HepG2 (cell line): ENCODE results near the gene VARS1. TPM values are rescaled to one million over a fixed set of nuclear protein-coding genes. Genes with fewer than 3 reads are reported as not detected.

ENCODE experiments used
- ATAC-seq: fragments of 200-7000 bp; cut with Tn5 transposase; 3 replicates; pipeline ENCODE4 v1.9.1; 2020; ENCODE audit warnings: mild to moderate bottlenecking, moderate library complexity
- BruUV-seq: library from RNA; stranded (reverse); fragments of 400-500 nt; replicated peaks from 2 replicates; lab custom pipeline; 2021; lab: Mats Ljungman, UMichigan
- CTCF ChIA-PET: fragments of 300-600 bp; formaldehyde crosslinking; extraction: SDS; loops from one replicate; lab custom pipeline; 2021; ENCODE audit warnings: low total read pairs, inconsistent platforms, low intra/inter-chr PET ratio; lab: Yijun Ruan, JAX
- POLR2A ChIA-PET: fragments of 350-600 bp; sonication (Branson Sonifier 250); formaldehyde crosslinking; loops from one replicate; lab custom pipeline; 2020; ENCODE audit warnings: antibody characterized with exemption, inconsistent platforms; lab: Yijun Ruan, JAX
- DNase-seq: peaks from one replicate; pipeline ENCODE4 v3.0.0-alpha.2; 2015; ENCODE audit warnings: low spot score
- FAIRE-seq: peaks from 3 replicates; lab custom pipeline; 2011; peaks lifted over from hg19 to GRCh38; lab: Jason Lieb, UNC
- H2AFZ ChIP-seq: one replicate; pipeline ENCODE4 v1.6.1; 2011; ENCODE audit warnings: low read length, inconsistent platforms
- H3K27ac ChIP-seq: fragments of 300-600 bp; 3 replicates; pipeline ENCODE4 v1.8.0; 2011; ENCODE audit warnings: mixed run types, mild to moderate bottlenecking, mixed read lengths, low read length, inconsistent platforms; ENCODE audit not compliant: insufficient read depth; ENCODE audit errors: extremely low read length
- H3K27me3 ChIP-seq, 2 experiments: fragments of 200-600 bp in 1 of 2; 2 replicates in 1 of 2; 3 replicates in 1 of 2; pipeline versions ENCODE4 v1.6.0 to v1.8.0; 2011; ENCODE audit warnings: low read length in 2 of 2, mild to moderate bottlenecking in 2 of 2, moderate library complexity in 2 of 2, inconsistent platforms in 1 of 2; ENCODE audit not compliant: insufficient read depth in 2 of 2, control insufficient read depth in 1 of 2
- H3K36me3 ChIP-seq, 2 experiments: fragments of 200-600 bp in 1 of 2; replicated peaks in 1 of 2; 2 replicates in 1 of 2; 3 replicates in 1 of 2; pipeline versions ENCODE4 v1.5.1 to v1.8.0; 2011; ENCODE audit warnings: low read length in 2 of 2, inconsistent platforms in 1 of 2; ENCODE audit not compliant: insufficient read depth in 2 of 2, control insufficient read depth in 1 of 2
- H3K4me1 ChIP-seq: 2 replicates; pipeline ENCODE4 v1.5.1; 2012; ENCODE audit warnings: low read length, inconsistent platforms; ENCODE audit not compliant: insufficient read depth
- H3K4me2 ChIP-seq: 2 replicates; pipeline ENCODE4 v1.6.0; 2011; ENCODE audit warnings: low read depth, low read length, inconsistent platforms
- H3K4me3 ChIP-seq, 3 experiments: fragments of 200-600 bp in 1 of 3; sonication (generic), shearing (Covaris generic) in 1 of 3; replicated peaks in 1 of 3; 2 replicates each; pipeline ENCODE4 v1.5.1; 2011 to 2016; ENCODE audit warnings: low read length in 3 of 3, inconsistent platforms in 2 of 3, low read depth in 2 of 3, mild to moderate bottlenecking in 2 of 3, control low read depth in 1 of 3, mixed read lengths in 1 of 3; ENCODE audit not compliant: insufficient read depth in 1 of 3
- H3K79me2 ChIP-seq: one replicate; pipeline ENCODE4 v1.6.1; 2011; ENCODE audit warnings: low read length, inconsistent platforms; ENCODE audit not compliant: insufficient read depth
- H3K9ac ChIP-seq: 2 replicates; pipeline ENCODE4 v1.6.0; 2011; ENCODE audit warnings: mild to moderate bottlenecking, low read depth, low read length, inconsistent platforms; ENCODE audit not compliant: insufficient read depth
- H3K9me3 ChIP-seq: 2 replicates; pipeline ENCODE4 v1.5.1; 2012; ENCODE audit warnings: mild to moderate bottlenecking, low read length
- H4K20me1 ChIP-seq: 2 replicates; pipeline ENCODE4 v1.6.0; 2011; ENCODE audit warnings: inconsistent platforms, mild to moderate bottlenecking, low read length, moderate library complexity; ENCODE audit not compliant: insufficient read depth
- AGO1 ChIP-seq: fragments of 200-400 bp; formaldehyde crosslinking; IDR thresholded peaks from 2 replicates; pipeline ENCODE4 v1.6.1; 2017; ENCODE audit warnings: mild to moderate bottlenecking, low read depth, low read length, moderate library complexity; ENCODE audit not compliant: poor library complexity, severe bottlenecking
- ARID2 ChIP-seq: sonication (generic); formaldehyde crosslinking; IDR thresholded peaks from 2 replicates; pipeline ENCODE4 v1.8.1; 2022; ENCODE audit warnings: mild to moderate bottlenecking, missing genetic modification reagents, borderline replicate concordance
- DNMT3B ChIP-seq: conservative IDR thresholded peaks from 2 replicates; pipeline ENCODE4 v1.6.1; 2016; ENCODE audit warnings: missing biosample characterization, control low read depth
- GFI1 ChIP-seq: sonication (generic); formaldehyde crosslinking; IDR thresholded peaks from 2 replicates; pipeline ENCODE4 v1.5.0; 2020; ENCODE audit warnings: missing genetic modification reagents, mild to moderate bottlenecking, borderline replicate concordance
- HDAC2 ChIP-seq: sonication (generic); formaldehyde crosslinking; IDR thresholded peaks from 2 replicates; pipeline ENCODE4 v1.4.0; 2020; ENCODE audit warnings: missing genetic modification reagents
- MEF2D ChIP-seq: sonication (generic); formaldehyde crosslinking; IDR thresholded peaks from 2 replicates; pipeline ENCODE4 v1.5.1; 2020; ENCODE audit warnings: mild to moderate bottlenecking, missing genetic modification reagents
- NKX3-1 ChIP-seq: sonication (generic); formaldehyde crosslinking; IDR thresholded peaks from 2 replicates; pipeline ENCODE4 v1.5.0; 2020; ENCODE audit warnings: missing genetic modification reagents
- PLRG1 ChIP-seq: fragments of 450-650 bp; conservative IDR thresholded peaks from 2 replicates; pipeline ENCODE4 v1.6.1; 2016
- POLR2G ChIP-seq: fragments of 200-400 bp; formaldehyde crosslinking; IDR thresholded peaks from 2 replicates; pipeline ENCODE4 v1.6.1; 2018; ENCODE audit warnings: mild to moderate bottlenecking, low read depth, low read length, moderate library complexity
- RARG ChIP-seq: sonication (generic); formaldehyde crosslinking; IDR thresholded peaks from 2 replicates; pipeline ENCODE4 v1.4.0; 2020; ENCODE audit warnings: low read depth, mild to moderate bottlenecking, missing genetic modification reagents
- RBAK ChIP-seq: sonication (generic); formaldehyde crosslinking; IDR thresholded peaks from 2 replicates; pipeline ENCODE4 v1.5.1; 2020; ENCODE audit warnings: mild to moderate bottlenecking, missing genetic modification reagents
- SPEN ChIP-seq: sonication (generic); formaldehyde crosslinking; IDR thresholded peaks from 2 replicates; pipeline ENCODE4 v1.5.1; 2020; ENCODE audit warnings: low read depth, mild to moderate bottlenecking, missing genetic modification reagents
- TGIF2 ChIP-seq: IDR thresholded peaks from 2 replicates; pipeline ENCODE4 v1.6.1; 2016; ENCODE audit warnings: control low read depth, missing compliant biosample characterization
- ZNF160 ChIP-seq: sonication (generic); formaldehyde crosslinking; IDR thresholded peaks from 2 replicates; pipeline ENCODE4 v1.8.0; 2022; ENCODE audit warnings: mild to moderate bottlenecking, inconsistent platforms, missing genetic modification reagents
- ZNF180 ChIP-seq: sonication (generic); formaldehyde crosslinking; IDR thresholded peaks from 2 replicates; pipeline ENCODE4 v1.4.0; 2020; ENCODE audit warnings: low read depth, missing genetic modification reagents, borderline replicate concordance
- ZNF263 ChIP-seq: sonication (generic); formaldehyde crosslinking; IDR thresholded peaks from 2 replicates; pipeline ENCODE4 v1.4.0; 2020; ENCODE audit warnings: missing genetic modification reagents
- ZNF296 ChIP-seq: sonication (generic); formaldehyde crosslinking; conservative IDR thresholded peaks from 2 replicates; pipeline ENCODE4 v1.5.0; 2020; ENCODE audit warnings: mild to moderate bottlenecking, missing genetic modification reagents
- ZNF430 ChIP-seq: sonication (generic); formaldehyde crosslinking; IDR thresholded peaks from 2 replicates; pipeline ENCODE4 v1.9.0; 2021; ENCODE audit warnings: mild to moderate bottlenecking, missing genetic modification reagents
- ZNF605 ChIP-seq: sonication (generic); formaldehyde crosslinking; IDR thresholded peaks from 2 replicates; pipeline ENCODE4 v1.8.0; 2022; ENCODE audit warnings: mild to moderate bottlenecking, missing genetic modification reagents
- ZNF747 ChIP-seq: sonication (generic); formaldehyde crosslinking; IDR thresholded peaks from 2 replicates; pipeline ENCODE4 v1.8.1; 2023; ENCODE audit warnings: missing genetic modification reagents, mild to moderate bottlenecking, borderline replicate concordance
- WGBS: methylation state at CpG from one replicate; pipeline ENCODE4 v1.1.6; 2017; ENCODE audit warnings: low lambda C conversion rate; 5-methylcytosine and 5-hydroxymethylcytosine counted together
- in situ Hi-C: cut with HindIII; loops from 2 replicates; pipeline ENCODE4 v1.10.0; 2017; ENCODE audit warnings: low pct_unique_long_range_greater_than_20kb; ENCODE audit not compliant: extremely low pct_ligation_motif_present
- intact Hi-C: fragments of 100-400 bp; cut with micrococcal nuclease; formaldehyde crosslinking; loops from one replicate; pipeline ENCODE4 v1.10.0; 2022; ENCODE audit not compliant: unreplicated experiment
- polyA plus RNA-seq, 8 experiments: library from polyadenylated mRNA; depleted of rRNA in 3 of 8; stranded (reverse) in 7 of 8; unstranded in 1 of 8; fragments of >200 nt; fragmentation: Illumina TruSeq in 4 of 8; extraction: Trizol in 4 of 8; gene quantifications; 2 replicates each; pipeline versions ENCODE4 v1.2.1 to v1.2.3, GENCODE V29; 2011 to 2016; ENCODE audit warnings: low read depth in 4 of 8, missing spikeins in 1 of 8, mixed read lengths in 1 of 8; ENCODE audit not compliant: insufficient read depth in 1 of 8
- total RNA-seq, 5 experiments: library from RNA; depleted of rRNA; stranded (reverse); fragments of >200 nt; fragmentation: Illumina TruSeq; extraction: Trizol; gene quantifications; 2 replicates each; pipeline ENCODE4 v1.2.3, GENCODE V29; 2016; ENCODE audit warnings: low read depth in 1 of 5

The VARS1 gene
- total and polyA plus RNA-seq, 2 of the 13 experiments (the other 11 are each of a cell fraction or from before 2014, with no cell fraction given): 14.7 to 56.1 TPM

GRCh38 chr6:31830886-31831335 lies 35.4 kb upstream of the VARS1 start:
- intact Hi-C loops: loop anchor here (1.0 to 10.0 kb wide), 6 partner anchors 36 to 164 kb away; partner anchors contain the start of genes CSNK2B, EHMT2, LY6G5B and NELFE
- CTCF ChIA-PET: interaction anchor here (1.2 to 2.2 kb wide), 3 partner anchors 33 to 58 kb away, joined by 3 to 16 read pairs (median 10); no protein-coding TSS in a partner anchor
- H3K79me2 ChIP-seq: peaks cover 47% of the 10 kb centered on the region
- no peak for TF ChIP-seq ARID2 (CRISPR knock-in tag)
- 0 out of 2 replicates have a peak, but pooled peaks have one; percentile 37 for TF ChIP-seq ZNF296 (CRISPR knock-in tag)
- no peak for TF ChIP-seq ZNF160 (CRISPR knock-in tag)
- TF ChIP-seq TGIF2 (CRISPR knock-in tag): 0 out of 2 replicates have a peak, but pooled peaks have one; percentile 32
- TF ChIP-seq SPEN (CRISPR knock-in tag): 0 out of 2 replicates have a peak, but pooled peaks have one; percentile 10
- TF ChIP-seq RBAK (CRISPR knock-in tag): 0 out of 2 replicates have a peak, but pooled peaks have one; percentile 10
- TF ChIP-seq HDAC2 (CRISPR knock-in tag): peak; percentile 10; the same call in 1 of the 2 replicates
- no peak for TF ChIP-seq ZNF180
- peak; percentile 24 for TF ChIP-seq AGO1
- TF ChIP-seq NKX3-1 (CRISPR knock-in tag): 0 out of 2 replicates have a peak, but pooled peaks have one; percentile 31
- TF ChIP-seq MEF2D (CRISPR knock-in tag): 0 out of 2 replicates have a peak, but pooled peaks have one; percentile 43
- 0 out of 2 replicates have a peak, but pooled peaks have one; percentile 20 for TF ChIP-seq POLR2G
- TF ChIP-seq ZNF747 (CRISPR knock-in tag): no peak
- TF ChIP-seq DNMT3B (CRISPR knock-in tag): peak; percentile 49; the same call in 1 of the 2 replicates
- peak; percentile 44; the same call in 1 of the 2 replicates for TF ChIP-seq ZNF605 (CRISPR knock-in tag)
- no peak for TF ChIP-seq PLRG1
- no peak for TF ChIP-seq RARG (CRISPR knock-in tag)
- peak; percentile 61; the same call in 1 of the 2 replicates for TF ChIP-seq ZNF263 (CRISPR knock-in tag)
- TF ChIP-seq GFI1 (CRISPR knock-in tag): 0 out of 2 replicates have a peak, but pooled peaks have one; percentile 3
- TF ChIP-seq ZNF430 (CRISPR knock-in tag): 0 out of 2 replicates have a peak, but pooled peaks have one; percentile 44

More at GRCh38 chr6:31830886-31831335, 35.4 kb upstream of the VARS1 start:
- peaks cover 0 to 2% of the 10 kb centered on the region in 2 experiments; a peak in 1 of 5 replicates for H3K27me3 ChIP-seq
- peak overlapping the region; percentile 68 for H3K27ac ChIP-seq
- WGBS: 36% methylated on average over 6 of the region's 6 CpGs
- no peak for FAIRE-seq
- peak overlapping the region; percentile 94 for H3K4me2 ChIP-seq
- POLR2A ChIA-PET: interaction anchor here (0.7 to 15.7 kb wide), 28 partner anchors 8 to 187 kb away, joined by 3 to 264 read pairs (median 6); partner anchors contain the start of genes BAG6, CFB, CLIC1 and DDAH2
- peak overlapping the region; percentile 80 to 99 (median 97) for H3K4me3 ChIP-seq
- H3K36me3 ChIP-seq: no peaks in the 10 kb centered on the region
- no peak for DNase-seq
- in situ Hi-C loops: loop anchor here (5.0 kb wide), 1 partner anchor 59 kb away; no protein-coding TSS in a partner anchor
- H3K9me3 ChIP-seq: no peaks in the 10 kb centered on the region
- H2AFZ ChIP-seq: no peak overlapping the region
- ATAC-seq: no peak
- BruUV-seq: no TSS peak
- peak overlapping the region; percentile 81 for H3K9ac ChIP-seq
- peaks cover 34% of the 10 kb centered on the region for H3K4me1 ChIP-seq
- H4K20me1 ChIP-seq: peaks cover 6% of the 10 kb centered on the region
